ENCODE measurements around the gene UGT1A8.

DNA sequence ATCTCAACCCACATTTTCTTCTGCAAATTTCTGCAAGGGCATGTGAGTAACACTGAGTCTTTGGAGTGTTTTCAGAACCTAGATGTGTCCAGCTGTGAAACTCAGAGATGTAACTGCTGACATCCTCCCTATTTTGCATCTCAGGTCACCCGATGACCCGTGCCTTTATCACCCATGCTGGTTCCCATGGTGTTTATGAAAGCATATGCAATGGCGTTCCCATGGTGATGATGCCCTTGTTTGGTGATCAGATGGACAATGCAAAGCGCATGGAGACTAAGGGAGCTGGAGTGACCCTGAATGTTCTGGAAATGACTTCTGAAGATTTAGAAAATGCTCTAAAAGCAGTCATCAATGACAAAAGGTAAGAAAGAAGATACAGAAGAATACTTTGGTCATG, 150.6 kb downstream of the UGT1A8 start:
- TF ChIP-seq EZH2phosphoT487 (IDR thresholded peaks at IDR 0.05; ENCODE audit: insufficient read depth, low read depth) (no peak), EZH2 (IDR thresholded peaks at IDR 0.05; ENCODE audit: insufficient read depth, poor library complexity, severe bottlenecking) (no peak)

All from GM23248 (cell line).